HepG2 (cell line): Measurements from ENCODE around the gene GOLGA8B. TPM values are rescaled to one million over a fixed set of nuclear protein-coding genes. Genes with fewer than 3 reads are reported as not detected.

Experiments used
- ATAC-seq: fragments of 200-7000 bp; cut with Tn5 transposase; 3 replicates; pipeline ENCODE4 v1.9.1; 2020; ENCODE audit warnings: mild to moderate bottlenecking, moderate library complexity
- BruUV-seq: library from RNA; stranded (reverse); fragments of 400-500 nt; replicated peaks from 2 replicates; lab custom pipeline; 2021; lab: Mats Ljungman, UMichigan
- CTCF ChIA-PET: fragments of 300-600 bp; formaldehyde crosslinking; extraction: SDS; loops from one replicate; lab custom pipeline; 2021; ENCODE audit warnings: low total read pairs, inconsistent platforms, low intra/inter-chr PET ratio; lab: Yijun Ruan, JAX
- POLR2A ChIA-PET: fragments of 350-600 bp; sonication (Branson Sonifier 250); formaldehyde crosslinking; loops from one replicate; lab custom pipeline; 2020; ENCODE audit warnings: antibody characterized with exemption, inconsistent platforms; lab: Yijun Ruan, JAX
- DNase-seq: peaks from one replicate; pipeline ENCODE4 v3.0.0-alpha.2; 2015; ENCODE audit warnings: low spot score
- FAIRE-seq: peaks from 3 replicates; lab custom pipeline; 2011; peaks lifted over from hg19 to GRCh38; lab: Jason Lieb, UNC
- H2AFZ ChIP-seq: one replicate; pipeline ENCODE4 v1.6.1; 2011; ENCODE audit warnings: low read length, inconsistent platforms
- H3K27ac ChIP-seq: fragments of 300-600 bp; 3 replicates; pipeline ENCODE4 v1.8.0; 2011; ENCODE audit warnings: mixed run types, mild to moderate bottlenecking, mixed read lengths, low read length, inconsistent platforms; ENCODE audit not compliant: insufficient read depth; ENCODE audit errors: extremely low read length
- H3K27me3 ChIP-seq, 2 experiments: fragments of 200-600 bp in 1 of 2; 2 replicates in 1 of 2; 3 replicates in 1 of 2; pipeline versions ENCODE4 v1.6.0 to v1.8.0; 2011; ENCODE audit warnings: low read length in 2 of 2, mild to moderate bottlenecking in 2 of 2, moderate library complexity in 2 of 2, inconsistent platforms in 1 of 2; ENCODE audit not compliant: insufficient read depth in 2 of 2, control insufficient read depth in 1 of 2
- H3K36me3 ChIP-seq, 2 experiments: fragments of 200-600 bp in 1 of 2; replicated peaks in 1 of 2; 2 replicates in 1 of 2; 3 replicates in 1 of 2; pipeline versions ENCODE4 v1.5.1 to v1.8.0; 2011; ENCODE audit warnings: low read length in 2 of 2, inconsistent platforms in 1 of 2; ENCODE audit not compliant: insufficient read depth in 2 of 2, control insufficient read depth in 1 of 2
- H3K4me1 ChIP-seq: 2 replicates; pipeline ENCODE4 v1.5.1; 2012; ENCODE audit warnings: low read length, inconsistent platforms; ENCODE audit not compliant: insufficient read depth
- H3K4me2 ChIP-seq: 2 replicates; pipeline ENCODE4 v1.6.0; 2011; ENCODE audit warnings: low read depth, low read length, inconsistent platforms
- H3K4me3 ChIP-seq, 3 experiments: fragments of 200-600 bp in 1 of 3; sonication (generic), shearing (Covaris generic) in 1 of 3; replicated peaks in 1 of 3; 2 replicates each; pipeline ENCODE4 v1.5.1; 2011 to 2016; ENCODE audit warnings: low read length in 3 of 3, inconsistent platforms in 2 of 3, low read depth in 2 of 3, mild to moderate bottlenecking in 2 of 3, control low read depth in 1 of 3, mixed read lengths in 1 of 3; ENCODE audit not compliant: insufficient read depth in 1 of 3
- H3K79me2 ChIP-seq: one replicate; pipeline ENCODE4 v1.6.1; 2011; ENCODE audit warnings: low read length, inconsistent platforms; ENCODE audit not compliant: insufficient read depth
- H3K9ac ChIP-seq: 2 replicates; pipeline ENCODE4 v1.6.0; 2011; ENCODE audit warnings: mild to moderate bottlenecking, low read depth, low read length, inconsistent platforms; ENCODE audit not compliant: insufficient read depth
- H3K9me3 ChIP-seq: 2 replicates; pipeline ENCODE4 v1.5.1; 2012; ENCODE audit warnings: mild to moderate bottlenecking, low read length
- H4K20me1 ChIP-seq: 2 replicates; pipeline ENCODE4 v1.6.0; 2011; ENCODE audit warnings: inconsistent platforms, mild to moderate bottlenecking, low read length, moderate library complexity; ENCODE audit not compliant: insufficient read depth
- HNF4A ChIP-seq: sonication (generic); formaldehyde crosslinking; IDR thresholded peaks from 2 replicates; pipeline ENCODE4 v1.4.0; 2020; ENCODE audit warnings: missing genetic modification reagents
- HOXA9 ChIP-seq: sonication (generic); formaldehyde crosslinking; IDR thresholded peaks from 2 replicates; pipeline ENCODE4 v1.8.1; 2022; ENCODE audit warnings: missing genetic modification reagents, mild to moderate bottlenecking, moderate library complexity, borderline replicate concordance
- KMT2A ChIP-seq: sonication (generic); formaldehyde crosslinking; IDR thresholded peaks from 2 replicates; pipeline ENCODE4 v1.4.0; 2020; ENCODE audit warnings: missing genetic modification reagents
- MAFF ChIP-seq: IDR thresholded peaks from 2 replicates; pipeline ENCODE4 v1.6.1; 2011; ENCODE audit warnings: low read depth, low read length, improper control_type of control experiment
- MEIS2 ChIP-seq: sonication (generic); formaldehyde crosslinking; IDR thresholded peaks from 2 replicates; pipeline ENCODE4 v1.9.0; 2021; ENCODE audit warnings: mild to moderate bottlenecking, missing genetic modification reagents
- TBX2 ChIP-seq: sonication (generic); formaldehyde crosslinking; IDR thresholded peaks from 2 replicates; pipeline ENCODE4 v1.5.0; 2020; ENCODE audit warnings: missing genetic modification reagents, mild to moderate bottlenecking, borderline replicate concordance
- ZFX ChIP-seq: sonication (generic); formaldehyde crosslinking; IDR thresholded peaks from 2 replicates; pipeline ENCODE4 v1.4.0; 2020; ENCODE audit warnings: mild to moderate bottlenecking, low read depth, missing genetic modification reagents, moderate library complexity
- ZNF260 ChIP-seq: sonication (generic); formaldehyde crosslinking; IDR thresholded peaks from 2 replicates; pipeline ENCODE4 v1.4.0; 2020; ENCODE audit warnings: missing genetic modification reagents, low read depth, mild to moderate bottlenecking, borderline replicate concordance
- ZNF574 ChIP-seq: sonication (generic); formaldehyde crosslinking; IDR thresholded peaks from 2 replicates; pipeline ENCODE4 v1.4.0; 2020; ENCODE audit warnings: missing genetic modification reagents
- WGBS: methylation state at CpG from one replicate; pipeline ENCODE4 v1.1.6; 2017; ENCODE audit warnings: low lambda C conversion rate; 5-methylcytosine and 5-hydroxymethylcytosine counted together
- in situ Hi-C: cut with HindIII; loops from 2 replicates; pipeline ENCODE4 v1.10.0; 2017; ENCODE audit warnings: low pct_unique_long_range_greater_than_20kb; ENCODE audit not compliant: extremely low pct_ligation_motif_present
- intact Hi-C: fragments of 100-400 bp; cut with micrococcal nuclease; formaldehyde crosslinking; loops from one replicate; pipeline ENCODE4 v1.10.0; 2022; ENCODE audit not compliant: unreplicated experiment
- polyA plus RNA-seq, 8 experiments: library from polyadenylated mRNA; depleted of rRNA in 3 of 8; stranded (reverse) in 7 of 8; unstranded in 1 of 8; fragments of >200 nt; fragmentation: Illumina TruSeq in 4 of 8; extraction: Trizol in 4 of 8; gene quantifications; 2 replicates each; pipeline versions ENCODE4 v1.2.1 to v1.2.3, GENCODE V29; 2011 to 2016; ENCODE audit warnings: low read depth in 4 of 8, missing spikeins in 1 of 8, mixed read lengths in 1 of 8; ENCODE audit not compliant: insufficient read depth in 1 of 8
- total RNA-seq, 5 experiments: library from RNA; depleted of rRNA; stranded (reverse); fragments of >200 nt; fragmentation: Illumina TruSeq; extraction: Trizol; gene quantifications; 2 replicates each; pipeline ENCODE4 v1.2.3, GENCODE V29; 2016; ENCODE audit warnings: low read depth in 1 of 5
- TF ChIP-seq, protein P1 (sequence below): sonication (generic); formaldehyde crosslinking; IDR thresholded peaks from 2 replicates; pipeline ENCODE4 v1.5.1; 2020; ENCODE audit warnings: mild to moderate bottlenecking, missing genetic modification reagents, moderate library complexity
- TF ChIP-seq, protein P2 (sequence below): sonication (generic); formaldehyde crosslinking; IDR thresholded peaks from 2 replicates; pipeline ENCODE4 v1.5.0; 2020; ENCODE audit warnings: mild to moderate bottlenecking, missing genetic modification reagents, borderline replicate concordance
- TF ChIP-seq, protein P3 (sequence below): IDR thresholded peaks from 2 replicates; pipeline ENCODE4 v1.6.1; 2012; ENCODE audit warnings: inconsistent platforms

Gene GOLGA8B
- total and polyA plus RNA-seq, 2 of the 13 experiments (the other 11 are each of a cell fraction or from before 2014, with no cell fraction given) = 38.8 to 89.0 TPM

DNA sequence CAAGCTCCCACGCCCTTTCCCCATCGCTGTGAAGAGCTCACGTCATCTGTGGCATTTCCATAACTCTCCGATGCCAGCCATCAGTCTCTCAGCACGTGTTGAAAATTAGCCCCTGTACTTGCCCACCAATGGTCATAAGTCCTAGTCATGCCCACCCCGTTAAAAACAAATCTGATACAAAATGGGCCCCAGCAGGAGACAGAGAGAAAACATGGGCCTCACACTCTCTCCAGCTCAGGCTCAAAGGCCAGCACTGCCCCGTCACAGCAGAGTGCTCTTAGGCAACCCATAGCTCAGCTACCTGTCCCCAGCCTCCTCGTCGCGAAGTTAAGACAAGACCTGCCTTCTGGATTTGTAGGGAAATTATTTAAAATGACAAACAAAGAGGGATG, 5.2 kb downstream of the GOLGA8B start:
- Histone ChIP-seq H3K27me3 (no peaks in the 10 kb centered on the region), H3K4me2 (peak overlapping the region; percentile 60), H2AFZ (no peak overlapping the region), H3K36me3 (no peaks in the 10 kb centered on the region; a peak in 1 of 5 replicates), H3K4me3 (peak overlapping the region in 1 of 3 experiments; percentile 29; a peak in 1 of 6 replicates), H3K4me1 (peaks cover 51% of the 10 kb centered on the region), H3K27ac (peak overlapping the region; percentile 52), H4K20me1 (peaks cover 6% of the 10 kb centered on the region; the same call in 1 of the 2 replicates), H3K9me3 (no peaks in the 10 kb centered on the region), H3K9ac (no peak overlapping the region; the same call in 1 of the 2 replicates), H3K79me2 (peaks cover 56% of the 10 kb centered on the region)
- ChIA-PET CTCF (no interaction called here), POLR2A (interaction anchor here (0.7 to 0.8 kb wide), 2 partner anchors 9 to 64 kb away, joined by 3 read pairs; no protein-coding TSS in a partner anchor)
- ATAC-seq = peak; percentile 77
- in situ Hi-C loops = loop anchor here (25.0 kb wide), 3 partner anchors 141 to 516 kb away; partner anchors contain the start of genes EMC4 and GOLGA8A
- FAIRE-seq = peak; percentile 34
- TSS peak; percentile 29 for BruUV-seq
- WGBS = 36% methylated on average over 10 of the region's 10 CpGs
- peak; percentile 48 for DNase-seq
- intact Hi-C loops = no loop called here
- TF ChIP-seq HOXA9 (CRISPR knock-in tag) (no peak), MAFF (no peak), HNF4A (CRISPR knock-in tag) (peak; percentile 75), KMT2A (CRISPR knock-in tag) (0 out of 2 replicates have a peak, but pooled peaks have one; percentile 52), TBX2 (peak; percentile 27; the same call in 1 of the 2 replicates), ZNF574 (CRISPR knock-in tag) (0 out of 2 replicates have a peak, but pooled peaks have one; percentile 25), ZNF260 (CRISPR knock-in tag) (no peak), ZFX (CRISPR knock-in tag) (peak; percentile 30; the same call in 1 of the 2 replicates), MEIS2 (CRISPR knock-in tag) (0 out of 2 replicates have a peak, but pooled peaks have one; percentile 35)
- TF ChIP-seq, protein P1, sequence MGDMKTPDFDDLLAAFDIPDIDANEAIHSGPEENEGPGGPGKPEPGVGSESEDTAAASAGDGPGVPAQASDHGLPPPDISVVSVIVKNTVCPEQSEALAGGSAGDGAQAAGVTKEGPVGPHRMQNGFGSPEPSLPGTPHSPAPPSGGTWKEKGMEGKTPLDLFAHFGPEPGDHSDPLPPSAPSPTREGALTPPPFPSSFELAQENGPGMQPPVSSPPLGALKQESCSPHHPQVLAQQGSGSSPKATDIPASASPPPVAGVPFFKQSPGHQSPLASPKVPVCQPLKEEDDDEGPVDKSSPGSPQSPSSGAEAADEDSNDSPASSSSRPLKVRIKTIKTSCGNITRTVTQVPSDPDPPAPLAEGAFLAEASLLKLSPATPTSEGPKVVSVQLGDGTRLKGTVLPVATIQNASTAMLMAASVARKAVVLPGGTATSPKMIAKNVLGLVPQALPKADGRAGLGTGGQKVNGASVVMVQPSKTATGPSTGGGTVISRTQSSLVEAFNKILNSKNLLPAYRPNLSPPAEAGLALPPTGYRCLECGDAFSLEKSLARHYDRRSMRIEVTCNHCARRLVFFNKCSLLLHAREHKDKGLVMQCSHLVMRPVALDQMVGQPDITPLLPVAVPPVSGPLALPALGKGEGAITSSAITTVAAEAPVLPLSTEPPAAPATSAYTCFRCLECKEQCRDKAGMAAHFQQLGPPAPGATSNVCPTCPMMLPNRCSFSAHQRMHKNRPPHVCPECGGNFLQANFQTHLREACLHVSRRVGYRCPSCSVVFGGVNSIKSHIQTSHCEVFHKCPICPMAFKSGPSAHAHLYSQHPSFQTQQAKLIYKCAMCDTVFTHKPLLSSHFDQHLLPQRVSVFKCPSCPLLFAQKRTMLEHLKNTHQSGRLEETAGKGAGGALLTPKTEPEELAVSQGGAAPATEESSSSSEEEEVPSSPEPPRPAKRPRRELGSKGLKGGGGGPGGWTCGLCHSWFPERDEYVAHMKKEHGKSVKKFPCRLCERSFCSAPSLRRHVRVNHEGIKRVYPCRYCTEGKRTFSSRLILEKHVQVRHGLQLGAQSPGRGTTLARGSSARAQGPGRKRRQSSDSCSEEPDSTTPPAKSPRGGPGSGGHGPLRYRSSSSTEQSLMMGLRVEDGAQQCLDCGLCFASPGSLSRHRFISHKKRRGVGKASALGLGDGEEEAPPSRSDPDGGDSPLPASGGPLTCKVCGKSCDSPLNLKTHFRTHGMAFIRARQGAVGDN = peak; percentile 37; the same call in 1 of the 2 replicates
- TF ChIP-seq, protein P2, sequence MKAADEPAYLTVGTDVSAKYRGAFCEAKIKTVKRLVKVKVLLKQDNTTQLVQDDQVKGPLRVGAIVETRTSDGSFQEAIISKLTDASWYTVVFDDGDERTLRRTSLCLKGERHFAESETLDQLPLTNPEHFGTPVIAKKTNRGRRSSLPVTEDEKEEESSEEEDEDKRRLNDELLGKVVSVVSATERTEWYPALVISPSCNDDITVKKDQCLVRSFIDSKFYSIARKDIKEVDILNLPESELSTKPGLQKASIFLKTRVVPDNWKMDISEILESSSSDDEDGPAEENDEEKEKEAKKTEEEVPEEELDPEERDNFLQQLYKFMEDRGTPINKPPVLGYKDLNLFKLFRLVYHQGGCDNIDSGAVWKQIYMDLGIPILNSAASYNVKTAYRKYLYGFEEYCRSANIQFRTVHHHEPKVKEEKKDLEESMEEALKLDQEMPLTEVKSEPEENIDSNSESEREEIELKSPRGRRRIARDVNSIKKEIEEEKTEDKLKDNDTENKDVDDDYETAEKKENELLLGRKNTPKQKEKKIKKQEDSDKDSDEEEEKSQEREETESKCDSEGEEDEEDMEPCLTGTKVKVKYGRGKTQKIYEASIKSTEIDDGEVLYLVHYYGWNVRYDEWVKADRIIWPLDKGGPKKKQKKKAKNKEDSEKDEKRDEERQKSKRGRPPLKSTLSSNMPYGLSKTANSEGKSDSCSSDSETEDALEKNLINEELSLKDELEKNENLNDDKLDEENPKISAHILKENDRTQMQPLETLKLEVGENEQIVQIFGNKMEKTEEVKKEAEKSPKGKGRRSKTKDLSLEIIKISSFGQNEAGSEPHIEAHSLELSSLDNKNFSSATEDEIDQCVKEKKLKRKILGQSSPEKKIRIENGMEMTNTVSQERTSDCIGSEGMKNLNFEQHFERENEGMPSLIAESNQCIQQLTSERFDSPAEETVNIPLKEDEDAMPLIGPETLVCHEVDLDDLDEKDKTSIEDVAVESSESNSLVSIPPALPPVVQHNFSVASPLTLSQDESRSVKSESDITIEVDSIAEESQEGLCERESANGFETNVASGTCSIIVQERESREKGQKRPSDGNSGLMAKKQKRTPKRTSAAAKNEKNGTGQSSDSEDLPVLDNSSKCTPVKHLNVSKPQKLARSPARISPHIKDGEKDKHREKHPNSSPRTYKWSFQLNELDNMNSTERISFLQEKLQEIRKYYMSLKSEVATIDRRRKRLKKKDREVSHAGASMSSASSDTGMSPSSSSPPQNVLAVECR (CRISPR knock-in tag) = peak; percentile 26; the same call in 1 of the 2 replicates
- TF ChIP-seq, protein P3, sequence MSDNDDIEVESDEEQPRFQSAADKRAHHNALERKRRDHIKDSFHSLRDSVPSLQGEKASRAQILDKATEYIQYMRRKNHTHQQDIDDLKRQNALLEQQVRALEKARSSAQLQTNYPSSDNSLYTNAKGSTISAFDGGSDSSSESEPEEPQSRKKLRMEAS = 0 out of 2 replicates have a peak, but pooled peaks have one; percentile 20
